OCI-LY1 (cell line): ENCODE results near the gene SERINC5.

Source experiments
- CTCF ChIP-seq: fragments of 200-600 bp; sonication (generic), shearing (Covaris generic); IDR thresholded peaks from 2 replicates; pipeline ENCODE4 v1.5.1; 2017; ENCODE audit warnings: mild to moderate bottlenecking, antibody characterized with exemption, low read length, moderate library complexity, mixed read lengths
- EZH2 ChIP-seq: fragments of 200-600 bp; sonication (generic), shearing (Covaris generic); IDR thresholded peaks from 2 replicates; pipeline ENCODE4 v1.8.0; 2017; ENCODE audit warnings: borderline replicate concordance, mixed run types, mild to moderate bottlenecking, antibody characterized with exemption, low read length, moderate library complexity, mixed read lengths

- TF ChIP-seq CTCF, result no peak
- TF ChIP-seq EZH2, result no peak
These were observed 38.2 kb downstream of the SERINC5 start for GRCh38 chr5:80217667-80218066.
